Posterior vena cava (tissue), 2 donors: Measurements from ENCODE around the gene AVEN. TPM values are rescaled to one million over a fixed set of nuclear protein-coding genes. Genes with fewer than 3 reads are reported as not detected.

ENCODE experiments used
- DNase-seq: peaks from one replicate; pipeline ENCODE4 v3.0.0-alpha.2; 2020; ENCODE audit warnings: low spot score
- intact Hi-C, 2 donors: fragments of 100-400 bp; cut with DNase I; formaldehyde crosslinking; loops; one replicate each; pipeline versions ENCODE4 v1.14.1 to v1.14.2; 2022 to 2023
- total RNA-seq, 2 donors: library from RNA; stranded (reverse); fragmentation: NEBNext Ultra II Directional; extraction: Animal tissue kit (Norgen Biotek cat#: 25700); gene quantifications; one replicate each; pipeline ENCODE4 v1.2.1, GENCODE V29; 2021
- donor health status: DM: yes; HTN: yes; CAD: no.
- donor health status: DM: yes; HTN: yes; CAD: no.

AVEN gene
- total RNA-seq, 2 donors from 2014 or later, result 20.5 to 30.9 TPM

GRCh38 chr15:33872416-33873106, 166.4 kb downstream of the AVEN start:
- intact Hi-C loops, result no loop called here

GRCh38 chr15:33871980-33872379, 167.0 kb downstream of the AVEN start:
- intact Hi-C loops, result no loop called here
- DNase-seq, result no peak

More at GRCh38 chr15:33872416-33873106, 166.4 kb downstream of the AVEN start:
- no peak for DNase-seq

- no peak for DNase-seq
- intact Hi-C loops, result no loop called here
These were observed 172.8 kb downstream of the AVEN start for GRCh38 chr15:33866101-33866737.

- no peak for DNase-seq
- intact Hi-C loops, result no loop called here
These were observed 173.6 kb downstream of the AVEN start for GRCh38 chr15:33865416-33865815.

- intact Hi-C loops, result no loop called here
- no peak for DNase-seq
These were observed 174.5 kb downstream of the AVEN start for GRCh38 chr15:33864360-33865075.

GRCh38 chr15:33860754-33861153, 178.2 kb downstream of the AVEN start:
- intact Hi-C loops, result no loop called here
- no peak for DNase-seq

GRCh38 chr15:33859992-33860545, 178.9 kb downstream of the AVEN start:
- intact Hi-C loops, result no loop called here
- no peak for DNase-seq

GRCh38 chr15:33858836-33859235, 180.2 kb downstream of the AVEN start:
- intact Hi-C loops, result no loop called here
- DNase-seq, result no peak

- intact Hi-C loops, result no loop called here
- DNase-seq, result no peak
These were observed 181.3 kb downstream of the AVEN start for GRCh38 chr15:33857726-33858125.

GRCh38 chr15:33852570-33852969, 186.4 kb downstream of the AVEN start:
- intact Hi-C loops, result loop anchor here in 1 of 2 donors (2.0 kb wide), 1 partner anchor 62 kb away; no protein-coding TSS in a partner anchor
- no peak for DNase-seq

- no peak for DNase-seq
- intact Hi-C loops, result loop anchor here in 1 of 2 donors (2.0 kb wide), 1 partner anchor 63 kb away; no protein-coding TSS in a partner anchor
These were observed 186.9 kb downstream of the AVEN start for GRCh38 chr15:33852094-33852493.

- intact Hi-C loops, result no loop called here
- DNase-seq, result no peak
These were observed 187.9 kb downstream of the AVEN start for GRCh38 chr15:33851079-33851478.

GRCh38 chr15:33848011-33848410, 191.0 kb downstream of the AVEN start:
- intact Hi-C loops, result no loop called here
- DNase-seq, result no peak

GRCh38 chr15:33846862-33847261, 192.1 kb downstream of the AVEN start:
- no peak for DNase-seq
- intact Hi-C loops, result no loop called here

- no peak for DNase-seq
- intact Hi-C loops, result no loop called here
These were observed 192.9 kb downstream of the AVEN start for GRCh38 chr15:33846142-33846541.

- intact Hi-C loops, result no loop called here
- DNase-seq, result no peak
These were observed 194.4 kb downstream of the AVEN start for GRCh38 chr15:33844597-33844996.

GRCh38 chr15:33844186-33844585, 194.8 kb downstream of the AVEN start:
- intact Hi-C loops, result no loop called here
- no peak for DNase-seq

- intact Hi-C loops, result no loop called here
- DNase-seq, result no peak
These were observed 198.4 kb downstream of the AVEN start for GRCh38 chr15:33840615-33841014.

GRCh38 chr15:33839540-33839939, 199.5 kb downstream of the AVEN start:
- no peak for DNase-seq
- intact Hi-C loops, result no loop called here

- intact Hi-C loops, result no loop called here
- DNase-seq, result no peak
These were observed 201.7 kb downstream of the AVEN start for GRCh38 chr15:33837294-33837693.
